GM12878 (cell line): ENCODE data around the gene PALLD. TPM values are rescaled to one million over a fixed set of nuclear protein-coding genes. Genes with fewer than 3 reads are reported as not detected.

Source experiments
- ATAC-seq: fragments of 200-7000 bp; cut with Tn5 transposase; 3 replicates; pipeline ENCODE4 v1.9.1; 2020; ENCODE audit warnings: mild to moderate bottlenecking, moderate library complexity
- BruUV-seq: library from RNA; stranded (reverse); fragments of 400-500 nt; replicated peaks from 2 replicates; lab custom pipeline; 2021; lab: Mats Ljungman, UMichigan
- CTCF ChIA-PET: fragments of 300-600 bp; sonication (Branson Sonifier 250); formaldehyde crosslinking; extraction: SDS; loops from one replicate; lab custom pipeline; 2021; ENCODE audit warnings: inconsistent platforms; lab: Yijun Ruan, JAX
- POLR2A ChIA-PET: fragments of 350-600 bp; formaldehyde crosslinking; extraction: SDS; loops from one replicate; lab custom pipeline; 2021; ENCODE audit warnings: inconsistent platforms; lab: Charles Lee
- RAD21 ChIA-PET: fragments of 300-600 bp; sonication (Branson Sonifier 250); formaldehyde crosslinking; loops from one replicate; lab custom pipeline; 2023; ENCODE audit warnings: antibody characterized with exemption; ENCODE audit not compliant: unreplicated experiment; lab: Charles Lee
- SMC1A ChIA-PET: fragments of 300-600 bp; sonication (Branson Sonifier 250); formaldehyde crosslinking; loops from one replicate; lab custom pipeline; 2023; ENCODE audit not compliant: unreplicated experiment, uncharacterized antibody; lab: Charles Lee
- DNase-seq: peaks from one replicate; pipeline ENCODE4 v3.0.0-alpha.2; 2011; ENCODE audit warnings: low read depth, low spot score
- FAIRE-seq: peaks from 3 replicates; lab custom pipeline; 2011; peaks lifted over from hg19 to GRCh38; lab: Jason Lieb, UNC
- H2AFZ ChIP-seq: 2 replicates; pipeline ENCODE4 v1.6.0; 2011; ENCODE audit warnings: low read depth, low read length, control low read depth; ENCODE audit not compliant: control insufficient read depth
- H3K27ac ChIP-seq: 2 replicates; pipeline ENCODE4 v1.5.1; 2011; ENCODE audit warnings: control low read depth; ENCODE audit not compliant: control insufficient read depth, insufficient read depth
- H3K27me3 ChIP-seq, 2 experiments: replicated peaks in 1 of 2; 2 replicates each; pipeline versions ENCODE4 v1.6.0 to v1.6.1; 2011; ENCODE audit warnings: low read length in 1 of 2; ENCODE audit not compliant: control insufficient read depth in 2 of 2, insufficient read depth in 2 of 2
- H3K36me3 ChIP-seq, 2 experiments: 2 replicates each; pipeline ENCODE4 v1.5.1; 2011; ENCODE audit warnings: low read length in 1 of 2; ENCODE audit not compliant: control insufficient read depth in 2 of 2, insufficient read depth in 2 of 2
- H3K4me1 ChIP-seq: 2 replicates; pipeline ENCODE4 v1.6.1; 2011; ENCODE audit warnings: mild to moderate bottlenecking, low read length, moderate library complexity, mixed read lengths; ENCODE audit not compliant: control insufficient read depth, insufficient read depth
- H3K4me2 ChIP-seq: 2 replicates; pipeline ENCODE4 v1.6.0; 2011; ENCODE audit warnings: control low read depth; ENCODE audit not compliant: control insufficient read depth, insufficient read depth
- H3K4me3 ChIP-seq: fragments of 200-600 bp; sonication (generic); 2 replicates; pipeline ENCODE4 v1.5.1; 2016
- H3K79me2 ChIP-seq: 2 replicates; pipeline ENCODE4 v1.6.0; 2011; ENCODE audit warnings: low read length; ENCODE audit not compliant: control insufficient read depth, insufficient read depth
- H3K9ac ChIP-seq: 2 replicates; pipeline ENCODE4 v1.8.0; 2011; ENCODE audit warnings: low read length, control low read depth, mixed read lengths; ENCODE audit not compliant: control insufficient read depth, insufficient read depth
- H3K9me3 ChIP-seq: replicated peaks from 3 replicates; pipeline ENCODE4 v1.5.1; 2011; ENCODE audit warnings: mild to moderate bottlenecking, low read length; ENCODE audit not compliant: control insufficient read depth, insufficient read depth
- H4K20me1 ChIP-seq: 2 replicates; pipeline ENCODE4 v1.6.0; 2011; ENCODE audit not compliant: control insufficient read depth, insufficient read depth
- CREB1 ChIP-seq: IDR thresholded peaks from 2 replicates; pipeline ENCODE4 v1.6.1; 2012; ENCODE audit warnings: low read depth, mild to moderate bottlenecking, inconsistent platforms
- IRF4 ChIP-seq: IDR thresholded peaks from 2 replicates; pipeline ENCODE4 v1.6.1; 2011; ENCODE audit warnings: low read depth, low read length
- MEF2A ChIP-seq: IDR thresholded peaks from 2 replicates; pipeline ENCODE4 v1.6.1; 2011; ENCODE audit warnings: low read depth, mild to moderate bottlenecking, low read length, moderate library complexity; ENCODE audit not compliant: insufficient read depth
- NBN ChIP-seq: fragments of 450-650 bp; IDR thresholded peaks from 2 replicates; pipeline ENCODE4 v1.6.1; 2016
- NFYB ChIP-seq: IDR thresholded peaks from 2 replicates; pipeline ENCODE4 v1.6.1; 2011; ENCODE audit warnings: low read depth, mild to moderate bottlenecking, low read length, improper control_type of control experiment, moderate library complexity; ENCODE audit not compliant: insufficient read depth
- NR2C2 ChIP-seq: IDR thresholded peaks from 2 replicates; pipeline ENCODE4 v1.6.1; 2011; ENCODE audit warnings: borderline replicate concordance, low read depth; ENCODE audit not compliant: control insufficient read depth, insufficient read length
- RBBP5 ChIP-seq: fragments of 200-600 bp; sonication (generic); conservative IDR thresholded peaks from 2 replicates; pipeline ENCODE4 v1.6.1; 2016
- TBL1XR1 ChIP-seq: IDR thresholded peaks from 2 replicates; pipeline ENCODE4 v1.6.1; 2012; ENCODE audit warnings: low read depth, low read length, improper control_type of control experiment
- ZNF592 ChIP-seq: fragments of 450-650 bp; IDR thresholded peaks from 2 replicates; pipeline ENCODE4 v1.6.1; 2017; ENCODE audit warnings: mild to moderate bottlenecking, moderate library complexity
- WGBS: methylation state at CpG from one replicate; pipeline ENCODE4 v1.1.6; 2016; ENCODE audit warnings: low lambda C conversion rate; ENCODE audit not compliant: insufficient replicate concordance, insufficient coverage; ENCODE audit errors: missing lambda C conversion rate; 5-methylcytosine and 5-hydroxymethylcytosine counted together
- in situ Hi-C: fragments of 300-500 bp; cut with MboI; formaldehyde crosslinking; loops from 9 replicates; pipeline ENCODE4 v1.14.3; 2018; ENCODE audit warnings: mixed read lengths
- intact Hi-C: fragments of 100-400 bp; cut with micrococcal nuclease; formaldehyde crosslinking; loops from one replicate; pipeline ENCODE4 v1.14.2; 2022; ENCODE audit not compliant: unreplicated experiment
- polyA plus RNA-seq, 11 experiments: library from polyadenylated mRNA; depleted of rRNA in 4 of 11; unstranded in 6 of 11; stranded (reverse) in 5 of 11; fragments of >200 nt; fragmentation: Nextera tagmentation in 4 of 11; fragmentation: Illumina TruSeq in 1 of 11; extraction: Ambion mirVana in 4 of 11; extraction: Trizol in 1 of 11; gene quantifications; 1 replicate in 1 of 11; 2 replicates in 10 of 11; pipeline versions ENCODE4 v1.2.1 to v1.2.3, GENCODE V29; 2011 to 2016; ENCODE audit warnings: inconsistent platforms in 2 of 11, missing spikeins in 2 of 11, low read depth in 1 of 11
- total RNA-seq, 4 experiments: library from RNA; depleted of rRNA in 3 of 4; stranded (reverse); fragments of >200 nt in 3 of 4; fragmentation: Illumina TruSeq in 1 of 4; extraction: Trizol in 1 of 4; gene quantifications; 2 replicates each; pipeline versions ENCODE4 v1.2.1 to v1.2.3, GENCODE V29; 2013 to 2021
- TF ChIP-seq, protein P1 (sequence below): fragments of 450-650 bp; conservative IDR thresholded peaks from 2 replicates; pipeline ENCODE4 v1.6.1; 2017; ENCODE audit warnings: mild to moderate bottlenecking, moderate library complexity
- TF ChIP-seq, protein P2 (sequence below): IDR thresholded peaks from 2 replicates; pipeline ENCODE4 v1.6.1; 2011; ENCODE audit warnings: borderline replicate concordance, low read depth, mild to moderate bottlenecking, moderate library complexity, low read length; ENCODE audit not compliant: insufficient read depth, poor library complexity, severe bottlenecking
- TF ChIP-seq, protein P3 (sequence below): IDR thresholded peaks from 2 replicates; pipeline ENCODE4 v1.6.1; 2011; ENCODE audit warnings: borderline replicate concordance, low read depth, mild to moderate bottlenecking, moderate library complexity, mixed read lengths, low read length; ENCODE audit not compliant: insufficient read depth; ENCODE audit errors: extremely low read length

The PALLD gene
- total and polyA plus RNA-seq, 10 of the 15 experiments (the other 5 are each of a cell fraction or from before 2014, with no cell fraction given) = 1.0 to 7.7 (median 1.7) TPM

- TF ChIP-seq ZNF592 (no peak), IRF4 (no peak), NFYB (no peak), CREB1 (no peak), MEF2A (no peak)
- TF ChIP-seq, protein P1, sequence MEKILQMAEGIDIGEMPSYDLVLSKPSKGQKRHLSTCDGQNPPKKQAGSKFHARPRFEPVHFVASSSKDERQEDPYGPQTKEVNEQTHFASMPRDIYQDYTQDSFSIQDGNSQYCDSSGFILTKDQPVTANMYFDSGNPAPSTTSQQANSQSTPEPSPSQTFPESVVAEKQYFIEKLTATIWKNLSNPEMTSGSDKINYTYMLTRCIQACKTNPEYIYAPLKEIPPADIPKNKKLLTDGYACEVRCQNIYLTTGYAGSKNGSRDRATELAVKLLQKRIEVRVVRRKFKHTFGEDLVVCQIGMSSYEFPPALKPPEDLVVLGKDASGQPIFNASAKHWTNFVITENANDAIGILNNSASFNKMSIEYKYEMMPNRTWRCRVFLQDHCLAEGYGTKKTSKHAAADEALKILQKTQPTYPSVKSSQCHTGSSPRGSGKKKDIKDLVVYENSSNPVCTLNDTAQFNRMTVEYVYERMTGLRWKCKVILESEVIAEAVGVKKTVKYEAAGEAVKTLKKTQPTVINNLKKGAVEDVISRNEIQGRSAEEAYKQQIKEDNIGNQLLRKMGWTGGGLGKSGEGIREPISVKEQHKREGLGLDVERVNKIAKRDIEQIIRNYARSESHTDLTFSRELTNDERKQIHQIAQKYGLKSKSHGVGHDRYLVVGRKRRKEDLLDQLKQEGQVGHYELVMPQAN = no peak
Observed at GRCh38 chr4:168519576-168519975, 22.7 kb downstream of the PALLD start (continued).

- Histone ChIP-seq H3K4me3 (no peak overlapping the region), H3K9me3 (no peaks in the 10 kb centered on the region), H3K27me3 (no peaks in the 10 kb centered on the region), H3K4me1 (no peaks in the 10 kb centered on the region), H4K20me1 (no peaks in the 10 kb centered on the region), H3K36me3 (no peaks in the 10 kb centered on the region), H3K27ac (no peak overlapping the region), H3K4me2 (no peak overlapping the region), H3K9ac (no peak overlapping the region), H2AFZ (no peak overlapping the region), H3K79me2 (no peaks in the 10 kb centered on the region)
- ATAC-seq = no peak
- in situ Hi-C loops = no loop called here
- 16% methylated on average over 2 of the region's 2 CpGs for WGBS
- intact Hi-C loops = no loop called here
- no TSS peak for BruUV-seq
- no peak for DNase-seq
- ChIA-PET POLR2A (no interaction called here), CTCF (interaction anchor here (1.1 kb wide), 1 partner anchor 11 kb away, joined by 3 read pairs; no protein-coding TSS in a partner anchor), SMC1A (no interaction called here), RAD21 (no interaction called here)
- FAIRE-seq = no peak
- TF ChIP-seq RBBP5 (no peak), NBN (no peak), TBL1XR1 (no peak), NR2C2 (no peak)
- TF ChIP-seq, protein P2, sequence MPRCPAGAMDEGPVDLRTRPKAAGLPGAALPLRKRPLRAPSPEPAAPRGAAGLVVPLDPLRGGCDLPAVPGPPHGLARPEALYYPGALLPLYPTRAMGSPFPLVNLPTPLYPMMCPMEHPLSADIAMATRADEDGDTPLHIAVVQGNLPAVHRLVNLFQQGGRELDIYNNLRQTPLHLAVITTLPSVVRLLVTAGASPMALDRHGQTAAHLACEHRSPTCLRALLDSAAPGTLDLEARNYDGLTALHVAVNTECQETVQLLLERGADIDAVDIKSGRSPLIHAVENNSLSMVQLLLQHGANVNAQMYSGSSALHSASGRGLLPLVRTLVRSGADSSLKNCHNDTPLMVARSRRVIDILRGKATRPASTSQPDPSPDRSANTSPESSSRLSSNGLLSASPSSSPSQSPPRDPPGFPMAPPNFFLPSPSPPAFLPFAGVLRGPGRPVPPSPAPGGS = no peak
- TF ChIP-seq, protein P3, sequence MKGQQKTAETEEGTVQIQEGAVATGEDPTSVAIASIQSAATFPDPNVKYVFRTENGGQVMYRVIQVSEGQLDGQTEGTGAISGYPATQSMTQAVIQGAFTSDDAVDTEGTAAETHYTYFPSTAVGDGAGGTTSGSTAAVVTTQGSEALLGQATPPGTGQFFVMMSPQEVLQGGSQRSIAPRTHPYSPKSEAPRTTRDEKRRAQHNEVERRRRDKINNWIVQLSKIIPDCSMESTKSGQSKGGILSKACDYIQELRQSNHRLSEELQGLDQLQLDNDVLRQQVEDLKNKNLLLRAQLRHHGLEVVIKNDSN = no peak
Observed at GRCh38 chr4:168521721-168522120, 24.9 kb downstream of the PALLD start.
